Caco-2 (cell line): ENCODE results near the gene MCL1. TPM values are rescaled to one million over a fixed set of nuclear protein-coding genes. Genes with fewer than 3 reads are reported as not detected.
A peak's percentile ranks its signal among the peaks of the same experiment; 100 is the strongest.

Experiments
- BruUV-seq: library from RNA; stranded (reverse); fragments of 400-500 nt; replicated peaks from 2 replicates; lab custom pipeline; 2021; lab: Mats Ljungman, UMichigan
- CTCF ChIA-PET: fragments of 300-600 bp; sonication (Branson Sonifier 250); formaldehyde crosslinking; loops from one replicate; lab custom pipeline; 2022; ENCODE audit warnings: antibody characterized with exemption; lab: Charles Lee
- POLR2A ChIA-PET: fragments of 300-600 bp; sonication (Branson Sonifier 250); formaldehyde crosslinking; loops from one replicate; lab custom pipeline; 2022; ENCODE audit warnings: antibody characterized with exemption; lab: Charles Lee
- DNase-seq, 2 experiments: peaks; one replicate each; pipeline versions ENCODE4 v3.0.0 to v3.0.0-alpha.2; 2020 to 2022
- H3K27me3 ChIP-seq: replicated peaks from 2 replicates; pipeline ENCODE4 v1.6.0; 2011; ENCODE audit warnings: low read length; ENCODE audit not compliant: control insufficient read depth, insufficient read depth
- H3K36me3 ChIP-seq: 2 replicates; pipeline ENCODE4 v1.5.1; 2011; ENCODE audit warnings: low read length; ENCODE audit not compliant: control insufficient read depth, insufficient read depth
- H3K4me1 ChIP-seq: fragments of 250-450 bp; sonication (Bioruptor Pico); 2 replicates; pipeline ENCODE4 v1.5.1; 2020; ENCODE audit warnings: mild to moderate bottlenecking
- H3K4me3 ChIP-seq: 2 replicates; pipeline ENCODE4 v1.5.1; 2011; ENCODE audit warnings: low read depth, mild to moderate bottlenecking, control low read depth, low read length
- H3K9me3 ChIP-seq: fragments of 250-450 bp; sonication (Bioruptor Pico); 2 replicates; pipeline ENCODE4 v1.5.1; 2020; ENCODE audit warnings: mild to moderate bottlenecking, moderate library complexity
- H3K27ac Mint-ChIP-seq: one replicate; pipeline ENCODE4 v1.8.0; 2022; ENCODE audit warnings: mixed read lengths; ENCODE audit not compliant: unreplicated experiment
- H3K27me3 Mint-ChIP-seq: one replicate; pipeline ENCODE4 v1.8.0; 2022; ENCODE audit warnings: mixed read lengths; ENCODE audit not compliant: insufficient read depth, unreplicated experiment
- H3K36me3 Mint-ChIP-seq: one replicate; pipeline ENCODE4 v1.8.0; 2022; ENCODE audit warnings: mild to moderate bottlenecking, mixed read lengths; ENCODE audit not compliant: insufficient read depth, unreplicated experiment
- H3K4me1 Mint-ChIP-seq: one replicate; pipeline ENCODE4 v1.8.0; 2022; ENCODE audit warnings: low read depth, mixed read lengths; ENCODE audit not compliant: unreplicated experiment
- H3K4me3 Mint-ChIP-seq: one replicate; pipeline ENCODE4 v1.8.0; 2022; ENCODE audit warnings: mild to moderate bottlenecking, moderate library complexity, mixed read lengths; ENCODE audit not compliant: unreplicated experiment
- H3K9me3 Mint-ChIP-seq: one replicate; pipeline ENCODE4 v1.8.0; 2022; ENCODE audit warnings: mixed read lengths; ENCODE audit not compliant: unreplicated experiment
- CTCF ChIP-seq, 2 experiments: fragments of 200-600 bp in 1 of 2; IDR thresholded peaks; 1 replicate in 1 of 2; 2 replicates in 1 of 2; pipeline versions ENCODE4 v1.5.1 to v1.8.0; 2011 to 2022; ENCODE audit warnings: antibody characterized with exemption in 1 of 2, control low read depth in 1 of 2, inconsistent platforms in 1 of 2, low read depth in 1 of 2, low read length in 1 of 2, mild to moderate bottlenecking in 1 of 2, moderate library complexity in 1 of 2; ENCODE audit not compliant: insufficient read depth in 1 of 2, severe bottlenecking in 1 of 2, unreplicated experiment in 1 of 2
- intact Hi-C: fragments of 100-400 bp; cut with micrococcal nuclease; formaldehyde crosslinking; loops from one replicate; pipeline ENCODE4 v1.10.0; 2022; ENCODE audit not compliant: unreplicated experiment
- total RNA-seq: library from RNA; stranded (reverse); gene quantifications from 2 replicates; pipeline ENCODE4 v1.2.3, GENCODE V29; 2022

MCL1 gene
- total RNA-seq, 1 experiment from 2014 or later = 130 TPM

DNA sequence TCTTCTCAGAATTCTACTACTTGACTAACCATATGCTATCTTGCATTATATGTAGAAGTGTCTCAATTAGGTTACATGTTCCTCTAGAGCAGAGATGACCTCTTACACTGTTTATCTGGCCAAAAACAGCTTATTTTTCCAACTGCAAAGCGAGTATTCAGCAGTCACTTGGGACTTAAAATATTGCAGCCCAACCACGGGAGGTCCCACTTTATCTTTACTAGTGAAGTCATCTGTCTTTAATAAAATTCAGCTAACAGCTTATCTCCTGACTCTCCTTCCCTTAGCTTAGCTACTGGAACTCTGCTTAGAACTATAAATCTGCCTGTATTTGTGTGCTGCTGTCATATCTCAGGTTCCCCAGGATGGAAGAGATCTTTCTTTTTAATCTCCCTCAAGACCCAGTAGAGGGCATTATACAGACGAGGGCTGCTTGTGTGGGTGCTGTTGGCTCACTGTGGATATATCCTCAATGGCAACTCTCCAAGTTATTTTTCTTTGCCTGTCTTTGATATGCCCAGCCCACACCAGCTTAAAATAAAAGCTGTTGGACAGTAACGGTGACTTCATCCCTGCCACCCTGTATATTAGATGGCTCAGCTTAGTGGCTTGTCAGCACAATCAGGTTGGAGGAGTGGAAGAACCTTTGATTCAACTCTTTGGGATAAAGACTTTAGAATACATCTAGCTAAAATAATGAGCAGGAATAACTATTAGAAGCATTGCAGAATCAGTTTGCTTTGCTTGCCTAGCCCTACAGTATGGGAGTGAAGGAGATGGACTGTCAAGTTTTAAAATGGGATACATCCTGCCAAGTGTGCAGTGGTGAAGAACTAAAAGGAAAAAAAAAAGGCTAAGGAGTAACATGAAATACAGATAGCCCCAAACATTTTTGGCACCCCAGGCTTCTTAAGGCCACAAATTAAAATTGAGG lies 40.4 kb upstream of the MCL1 start:
- peaks cover 4% of the 10 kb centered on the region for H3K36me3 ChIP-seq
- Mint-ChIP-seq H3K27me3 (no peaks in the 10 kb centered on the region), H3K4me1 (peaks cover 35% of the 10 kb centered on the region), H3K27ac (no peak overlapping the region), H3K9me3 (no peaks in the 10 kb centered on the region), H3K4me3 (no peak overlapping the region), H3K36me3 (peaks cover 82% of the 10 kb centered on the region)
- H3K4me3 ChIP-seq = no peak overlapping the region
- intact Hi-C loops = loop anchor here (2.0 to 10.0 kb wide), 2 partner anchors 41 to 305 kb away; partner anchors contain the start of genes MCL1 and SETDB1
- no peaks in the 10 kb centered on the region for H3K9me3 ChIP-seq
- POLR2A ChIA-PET = interaction anchor here (0.6 to 1.5 kb wide), 4 partner anchors 10 to 52 kb away, joined by 4 to 8 read pairs (median 5); partner anchors contain the start of genes ENSA and MCL1
- 0 out of 2 replicates have a peak, but pooled peaks cover 4% of the 10 kb centered on the region for H3K4me1 ChIP-seq
- no peak for DNase-seq
- CTCF ChIA-PET = interaction anchor here (0.8 to 2.6 kb wide), 3 partner anchors 9 to 194 kb away, joined by 3 to 15 read pairs (median 4); partner anchors contain the start of gene ENSA
- H3K27me3 ChIP-seq = no peaks in the 10 kb centered on the region
- no peak for TF ChIP-seq CTCF (IDR thresholded peaks at IDR 0.05; ENCODE audit: insufficient read depth in 1 of 2, low read depth in 1 of 2, low read length in 1 of 2, severe bottlenecking in 1 of 2, unreplicated experiment in 1 of 2)
- BruUV-seq = no TSS peak

GRCh38 chr1:150615346-150616201 lies 36.2 kb upstream of the MCL1 start:
- no peak for TF ChIP-seq CTCF (IDR thresholded peaks at IDR 0.05; ENCODE audit: insufficient read depth in 1 of 2, low read depth in 1 of 2, low read length in 1 of 2, severe bottlenecking in 1 of 2, unreplicated experiment in 1 of 2)

More at GRCh38 chr1:150615346-150616201, 36.2 kb upstream of the MCL1 start:
- CTCF ChIA-PET = interaction anchor here (0.7 to 1.2 kb wide), 2 partner anchors 54 to 56 kb away, joined by 3 to 4 read pairs; no protein-coding TSS in a partner anchor
- Mint-ChIP-seq H3K4me3 (no peak overlapping the region), H3K27ac (peak overlapping the region; percentile 30), H3K27me3 (no peaks in the 10 kb centered on the region), H3K9me3 (no peaks in the 10 kb centered on the region), H3K4me1 (peaks cover 23% of the 10 kb centered on the region), H3K36me3 (peaks cover 46% of the 10 kb centered on the region)
- peaks cover 1% of the 10 kb centered on the region; the same call in 1 of the 2 replicates for H3K36me3 ChIP-seq
- no peaks in the 10 kb centered on the region for H3K9me3 ChIP-seq
- no peaks in the 10 kb centered on the region for H3K27me3 ChIP-seq
- BruUV-seq = no TSS peak
- H3K4me1 ChIP-seq = peaks cover 23% of the 10 kb centered on the region
- intact Hi-C loops = no loop called here
- POLR2A ChIA-PET = interaction anchor here (1.6 to 1.8 kb wide), 2 partner anchors 14 to 36 kb away, joined by 3 to 17 read pairs; partner anchors contain the start of genes ENSA and MCL1
- H3K4me3 ChIP-seq = no peak overlapping the region
- DNase-seq = no peak
